HL-60/S4 treated with phorbol 12-myristate 13-acetate at 8.2 ng/mL for 4 days and 3 days (cell line): Measurements from ENCODE around the gene PSMA7.

Source experiments
- in situ Hi-C: fragments of 300-500 bp; cut with MboI; formaldehyde crosslinking; loops from 2 replicates; pipeline ENCODE4 v1.15.0; 2022; ENCODE audit warnings: low sequenced_read_pairs

PSMA7 gene

DNA sequence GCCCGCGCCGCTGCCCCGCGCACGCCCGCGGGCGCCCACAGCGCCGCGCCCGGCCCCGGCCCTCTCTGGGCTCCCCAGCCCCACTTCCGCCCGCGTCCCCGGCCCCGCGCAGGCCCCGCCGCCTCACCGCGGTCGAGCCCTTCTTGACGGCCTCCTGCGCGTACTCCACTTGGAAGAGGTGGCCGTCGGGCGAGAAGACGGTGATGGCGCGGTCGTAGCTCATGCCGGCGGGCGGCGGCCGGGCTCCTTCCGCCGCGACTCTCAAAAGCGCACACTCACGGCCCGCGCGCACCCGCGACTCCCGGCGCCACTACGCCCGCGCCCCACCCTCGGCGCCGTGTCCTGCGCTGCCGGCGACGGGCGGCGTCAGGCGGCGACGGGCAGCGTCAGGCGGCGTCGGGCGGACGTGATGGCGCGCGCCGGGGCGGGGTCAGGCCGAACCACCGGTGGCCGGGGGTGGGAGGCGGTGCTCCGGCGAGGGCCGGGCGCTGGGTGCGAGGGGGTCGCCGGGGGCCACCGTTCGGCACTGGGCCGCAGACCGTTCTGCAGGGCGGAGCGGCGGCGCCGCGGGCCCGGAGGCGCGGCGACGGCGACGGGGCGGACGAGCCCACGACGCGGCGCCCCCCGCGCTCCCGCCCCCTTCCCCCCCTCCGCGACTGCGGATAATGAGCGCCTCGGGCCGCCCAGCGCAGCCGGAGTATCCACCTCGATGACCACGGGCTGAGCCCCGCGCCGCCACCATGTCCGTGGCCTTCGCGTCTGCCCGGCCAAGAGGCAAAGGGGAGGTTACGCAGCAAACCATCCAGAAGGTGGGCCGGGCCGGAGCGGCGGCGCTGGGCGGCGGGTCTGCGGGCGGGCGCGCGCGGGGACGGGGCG, at the start of gene PSMA7, which contains the start of gene SS18L1:
PSMA7 (minus strand) TSS at position 314 of the 876 bp plus-strand sequence; CDS start at position 223, 91 bp downstream.
SS18L1 (plus strand) TSS at position 689 of the 876 bp plus-strand sequence; CDS start at position 741, 52 bp downstream.
- in situ Hi-C loops, result loop anchor here (25.0 kb wide), 1 partner anchor 131 kb away; no protein-coding TSS in a partner anchor

DNA sequence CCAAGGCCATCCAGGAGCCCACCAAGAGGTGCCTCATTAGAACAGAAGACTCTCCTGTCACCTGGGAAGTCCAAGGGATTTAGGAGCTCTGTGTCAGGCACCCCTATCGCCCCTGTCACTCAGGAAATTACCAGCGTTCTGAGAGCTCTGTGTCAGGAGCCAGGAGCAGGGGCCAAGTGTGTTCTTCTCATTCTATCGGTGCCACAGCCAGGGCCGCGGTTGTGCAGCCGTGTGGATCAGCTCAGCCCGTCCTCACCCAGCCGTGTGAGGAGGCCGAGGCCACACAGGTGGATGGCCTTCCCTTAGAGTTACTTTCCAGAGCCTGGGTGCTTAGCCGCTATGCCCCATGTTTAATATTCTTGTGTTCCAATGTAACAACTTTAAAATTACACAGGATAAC, 49.4 kb upstream of the PSMA7 start:
- in situ Hi-C loops, result no loop called here

GRCh38 chr20:62191781-62192559, 48.8 kb upstream of the PSMA7 start:
- in situ Hi-C loops, result no loop called here

- in situ Hi-C loops, result no loop called here
Measured at GRCh38 chr20:62190639-62191411, 47.6 kb upstream of the PSMA7 start.

DNA sequence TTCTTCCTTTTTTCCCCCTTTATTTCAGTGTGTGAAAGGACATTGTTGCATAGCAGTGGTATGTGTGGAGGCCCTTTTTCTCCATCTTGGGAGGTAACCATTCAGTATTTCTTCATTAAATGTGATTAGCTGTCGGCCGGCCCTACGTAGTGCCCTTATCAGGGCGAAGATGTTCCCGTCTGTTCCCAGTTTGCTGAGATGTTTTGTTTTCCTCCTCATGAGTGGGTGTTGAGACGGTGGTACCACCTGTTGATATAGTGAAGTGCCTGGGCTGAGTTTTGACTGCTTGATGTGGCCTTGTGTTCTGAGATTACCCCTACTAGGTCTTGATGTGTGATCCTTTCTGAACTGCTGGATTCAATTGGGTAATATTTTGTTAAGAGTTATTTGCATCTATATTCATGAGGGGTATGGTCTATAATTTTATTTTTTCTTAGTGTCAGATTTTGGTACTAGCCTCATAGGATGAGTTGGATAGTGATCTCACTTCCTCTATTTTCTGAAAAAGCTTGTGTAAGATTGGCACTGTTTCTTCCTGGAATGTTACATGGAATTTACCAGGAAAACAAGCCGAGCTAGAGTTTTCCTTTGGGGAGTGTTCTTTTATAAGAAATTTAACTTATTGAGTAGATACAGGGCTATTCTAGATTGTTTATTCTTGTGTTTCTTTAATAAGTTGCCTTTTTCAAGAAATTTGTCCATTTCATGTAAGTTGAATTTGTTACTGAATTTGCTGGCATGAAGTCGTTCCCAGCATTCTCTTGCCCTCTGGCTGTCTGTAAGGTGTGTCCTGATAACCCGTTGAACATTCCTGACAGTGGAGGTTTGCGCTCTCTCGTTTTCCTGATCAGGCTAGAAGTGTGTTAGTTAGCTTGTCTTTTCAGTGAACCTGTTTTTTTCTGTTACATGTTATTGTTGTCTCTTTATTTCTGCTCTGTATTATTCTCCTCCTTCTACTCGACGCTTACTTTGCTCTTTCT, 44.0 kb upstream of the PSMA7 start:
- in situ Hi-C loops, result no loop called here

DNA sequence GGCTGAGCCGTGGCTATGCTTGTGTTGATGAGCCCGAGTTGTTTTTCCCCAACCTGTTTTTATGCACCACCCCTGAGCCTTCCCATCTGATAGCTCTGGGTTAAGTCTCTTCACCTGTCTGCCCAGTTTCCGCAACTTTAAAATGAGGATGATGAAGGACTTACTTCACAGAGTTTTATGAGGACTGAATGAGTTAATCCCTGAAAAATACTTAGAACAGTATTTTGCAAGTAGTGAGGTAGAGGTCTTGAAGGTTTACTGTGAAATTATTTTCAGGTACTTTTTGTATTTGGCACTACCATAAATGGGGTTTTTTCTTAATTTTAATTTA, 42.9 kb upstream of the PSMA7 start:
- in situ Hi-C loops, result no loop called here

GRCh38 chr20:62183426-62184142, 40.4 kb upstream of the PSMA7 start:
- in situ Hi-C loops, result no loop called here

GRCh38 chr20:62182469-62183425, 39.6 kb upstream of the PSMA7 start, which contains the start of gene MTG2:
Gene MTG2 (plus strand): TSS chr20:62183028. CDS start chr20:62193421, 10,393 bp downstream.
- in situ Hi-C loops, result no loop called here

GRCh38 chr20:62181808-62182207, 38.6 kb upstream of the PSMA7 start:
- in situ Hi-C loops, result no loop called here

- in situ Hi-C loops, result no loop called here
Measured at GRCh38 chr20:62179162-62179504, 35.9 kb upstream of the PSMA7 start.

DNA sequence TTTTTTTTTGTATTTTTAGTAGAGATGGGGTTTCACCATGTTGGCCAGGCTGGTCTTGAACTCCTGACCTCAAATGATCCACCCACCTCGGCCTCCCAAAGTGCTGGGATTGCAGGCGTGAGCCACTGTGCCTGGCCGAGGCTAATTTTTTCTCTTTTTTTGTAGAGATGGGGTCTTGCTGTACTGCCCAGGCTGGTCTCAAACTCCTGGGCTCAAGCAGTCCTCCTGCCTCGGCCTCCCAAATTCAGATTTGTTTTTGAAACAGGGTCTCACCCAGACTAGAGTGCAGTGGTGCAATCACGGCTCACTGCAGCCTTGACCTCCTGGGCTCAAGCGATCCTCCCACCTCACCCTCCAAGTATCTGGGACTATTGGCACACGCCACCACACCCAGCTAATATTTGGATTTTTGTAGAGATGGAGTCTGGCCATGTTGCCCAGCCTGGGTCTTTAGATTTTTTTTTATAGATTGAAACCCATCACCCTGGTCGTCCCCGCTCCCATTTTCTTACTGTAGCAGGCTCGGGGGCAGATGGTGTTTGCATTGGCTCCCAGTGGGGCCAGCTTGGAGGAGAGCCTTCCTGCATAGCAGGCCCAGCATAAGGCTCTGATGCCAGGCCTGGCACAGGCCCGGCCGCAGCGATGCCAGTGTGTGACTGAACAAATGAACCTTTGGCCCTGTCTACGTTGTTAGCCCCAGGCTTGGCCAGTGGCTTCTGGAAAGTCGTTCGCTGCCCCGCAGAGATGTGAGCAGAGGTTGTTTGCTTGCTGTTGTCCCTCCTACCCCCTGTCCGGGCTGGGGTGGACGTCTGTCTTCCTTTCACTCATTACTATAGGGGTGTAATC, 35.3 kb upstream of the PSMA7 start:
- in situ Hi-C loops, result no loop called here

- in situ Hi-C loops, result no loop called here
Measured at GRCh38 chr20:62177307-62177706, 34.1 kb upstream of the PSMA7 start.

DNA sequence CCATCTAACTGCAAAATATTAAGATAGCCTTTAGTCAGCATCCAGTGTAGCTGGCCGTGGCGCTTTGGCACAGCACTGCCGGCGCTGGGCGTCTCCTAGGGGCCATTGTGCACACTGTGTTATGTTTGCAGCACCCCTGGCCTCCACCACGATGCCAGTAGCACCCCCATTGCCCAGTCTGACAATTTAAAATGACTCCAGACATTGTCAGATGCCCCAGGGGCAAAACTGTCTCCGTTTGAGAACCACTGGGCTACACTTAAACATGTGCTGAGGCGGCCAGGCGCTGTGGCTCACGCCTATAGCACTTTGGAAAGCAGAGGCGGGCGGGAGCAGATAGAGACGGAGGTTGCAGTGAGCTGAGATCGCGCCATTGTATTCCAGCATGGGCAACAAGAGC, 33.7 kb upstream of the PSMA7 start:
- in situ Hi-C loops, result no loop called here

GRCh38 chr20:62175711-62176110, 32.5 kb upstream of the PSMA7 start:
- in situ Hi-C loops, result no loop called here

DNA sequence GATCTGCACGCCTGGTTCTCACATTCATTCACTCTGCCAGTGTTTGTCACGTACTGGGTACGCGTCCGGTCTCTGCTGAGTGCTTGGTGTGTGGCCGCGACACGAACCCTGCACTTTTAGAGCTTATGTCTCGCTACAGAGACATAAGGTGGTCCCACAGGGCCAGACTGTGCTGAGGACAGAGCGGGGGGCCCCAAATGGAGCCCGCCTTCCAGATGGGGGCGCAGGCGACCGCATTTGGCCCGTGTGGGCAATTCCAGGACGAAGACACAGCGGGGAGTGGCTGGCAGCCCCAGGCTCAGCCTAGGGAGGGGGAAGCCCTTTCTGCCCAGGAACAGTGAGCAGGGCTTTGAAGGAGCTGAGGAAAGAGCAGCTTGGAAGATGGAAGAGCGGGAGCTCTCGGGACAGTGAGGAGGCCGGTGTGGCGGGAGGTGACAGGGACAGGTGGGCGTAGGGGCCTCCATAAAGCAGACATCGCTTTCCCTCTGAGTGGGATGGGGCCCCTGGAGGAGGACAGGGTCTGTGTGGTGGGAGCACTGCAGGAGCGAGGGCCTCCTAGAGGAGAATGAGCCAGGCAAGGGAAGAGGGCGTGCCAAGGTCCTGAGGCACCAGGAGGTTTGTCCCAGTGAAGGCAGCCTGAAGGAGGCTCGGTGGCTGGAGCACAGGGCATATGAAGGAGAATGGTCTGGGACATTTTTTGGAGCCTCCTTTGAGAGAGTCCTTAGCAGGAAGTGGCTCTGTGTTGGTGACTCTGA, 31.9 kb upstream of the PSMA7 start:
- in situ Hi-C loops, result no loop called here

DNA sequence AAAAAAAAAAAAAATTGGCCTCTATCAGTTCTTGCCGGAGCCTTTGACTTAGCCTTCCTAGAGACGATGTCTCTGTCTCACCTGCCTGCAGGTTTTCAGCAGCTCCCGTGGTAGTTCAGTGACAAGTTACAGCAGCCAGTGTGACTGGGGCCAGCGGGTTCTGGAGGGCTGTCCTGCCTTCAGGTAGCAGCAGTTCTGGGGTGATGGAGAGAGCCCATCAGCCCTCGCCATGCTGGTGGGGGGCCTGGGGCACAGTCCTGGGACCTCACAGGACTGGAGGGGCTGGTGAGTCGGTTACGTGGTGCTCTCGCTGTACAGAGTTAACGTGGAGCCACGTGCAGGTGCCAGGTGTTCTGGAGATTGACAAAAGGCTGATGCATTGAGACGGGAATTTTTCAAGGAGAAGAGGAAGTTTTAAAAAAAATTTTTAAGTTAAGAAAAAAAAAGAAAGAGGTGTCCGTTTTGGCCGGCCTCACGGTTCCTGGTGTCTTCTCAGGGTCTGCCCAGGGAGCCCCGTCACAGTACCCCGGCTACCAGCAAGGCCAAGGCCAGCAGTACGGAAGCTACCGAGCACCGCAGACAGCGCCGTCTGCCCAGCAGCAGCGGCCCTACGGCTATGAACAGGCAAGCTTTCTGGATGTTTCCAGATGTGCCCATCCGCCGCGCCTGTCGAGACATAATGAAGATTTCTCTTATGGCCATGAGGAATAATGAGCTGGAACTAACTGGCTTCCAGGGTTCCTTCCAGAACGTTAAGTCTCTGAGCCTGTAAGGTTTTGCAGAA, 31.0 kb upstream of the PSMA7 start:
- in situ Hi-C loops, result no loop called here
